PC-9 (cell line): Measurements from ENCODE around the gene CALR3.
"Not testable (repeated sequence)": the region's sequence is repeated elsewhere in the genome, so short reads cannot be mapped to it uniquely, and the experiment has no call there.

Experiments used
- CTCF ChIP-seq: fragments of 200-600 bp; sonication (generic); conservative IDR thresholded peaks from 2 replicates; pipeline ENCODE4 v1.6.1; 2017; ENCODE audit warnings: mixed run types, antibody characterized with exemption, mild to moderate bottlenecking, moderate library complexity
- EZH2 ChIP-seq: fragments of 200-600 bp; sonication (generic); IDR thresholded peaks from 2 replicates; pipeline ENCODE4 v1.8.0; 2017; ENCODE audit warnings: antibody characterized with exemption, low read depth

- not testable (repeated sequence) for TF ChIP-seq CTCF, EZH2
Measured at GRCh38 chr19:16472559-16472899, 23.4 kb downstream of the CALR3 start.
